ENCODE data around the gene SRGAP2B.
"Not testable (repeated sequence)": the region's sequence is repeated elsewhere in the genome, so short reads cannot be mapped to it uniquely, and the experiment has no call there.

Gene SRGAP2B

GRCh38 chr1:144992915-144993314, 102.2 kb downstream of the SRGAP2B start:
- DNase-seq = not testable (repeated sequence)

- not testable (repeated sequence) for DNase-seq
Measured at GRCh38 chr1:144990611-144991010, 104.5 kb downstream of the SRGAP2B start.

- not testable (repeated sequence) for DNase-seq
Measured at GRCh38 chr1:144987131-144987530, 108.0 kb downstream of the SRGAP2B start.

- not testable (repeated sequence) for DNase-seq
Measured at GRCh38 chr1:144986171-144986860, 108.8 kb downstream of the SRGAP2B start.

DNA sequence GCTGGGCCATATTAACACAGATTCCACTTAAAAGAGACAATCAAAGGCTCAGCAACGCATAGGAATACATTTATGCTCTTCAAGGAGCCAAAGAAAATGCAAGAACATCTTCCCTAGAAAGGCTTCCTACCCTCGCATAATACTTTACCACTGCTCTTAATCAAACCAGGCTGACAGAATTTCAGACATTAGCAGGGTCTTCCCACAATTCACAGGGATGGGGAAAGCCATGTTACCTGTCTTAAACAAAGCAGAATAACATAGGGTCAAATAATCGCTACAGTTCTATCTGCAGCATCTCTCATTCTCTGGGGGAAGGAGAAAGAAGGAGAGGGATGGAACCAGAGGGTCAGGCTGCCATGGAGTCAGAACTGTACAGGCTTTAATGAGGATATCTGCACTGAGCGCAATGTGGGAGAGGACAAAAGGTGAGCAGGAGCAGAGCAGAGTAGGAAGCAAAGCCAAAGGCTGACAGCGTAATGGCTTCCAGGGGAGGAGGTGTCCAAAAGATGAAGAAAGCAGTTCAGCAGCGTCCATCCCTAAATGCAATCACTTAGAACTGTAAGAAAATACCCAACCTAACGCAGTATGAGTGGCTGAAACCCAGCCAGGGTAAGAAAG, 109.5 kb downstream of the SRGAP2B start:
- not testable (repeated sequence) for DNase-seq

- DNase-seq = not testable (repeated sequence)
Measured at GRCh38 chr1:144982802-144983525, 112.2 kb downstream of the SRGAP2B start.

DNA sequence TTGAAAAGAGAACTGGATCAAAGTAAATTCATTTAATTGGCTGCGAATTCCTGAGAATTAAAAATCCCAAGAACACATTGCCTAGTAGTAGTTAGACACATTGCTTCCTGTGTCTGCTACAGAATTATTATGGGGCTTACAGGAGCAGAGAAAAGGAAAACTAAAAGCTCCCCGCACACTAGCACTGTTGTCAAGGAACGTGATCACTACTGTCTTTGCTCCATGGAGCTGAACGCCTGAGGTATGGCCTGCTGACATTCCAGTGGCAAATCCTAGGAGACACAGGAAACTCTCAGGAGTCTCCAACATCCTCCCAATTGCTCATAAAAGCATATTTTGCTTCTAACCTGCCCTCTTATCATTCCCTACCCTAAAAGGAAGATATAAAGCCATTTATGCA, 114.0 kb downstream of the SRGAP2B start:
- DNase-seq = not testable (repeated sequence)

GRCh38 chr1:144979960-144980595, 115.0 kb downstream of the SRGAP2B start:
- not testable (repeated sequence) for DNase-seq

DNA sequence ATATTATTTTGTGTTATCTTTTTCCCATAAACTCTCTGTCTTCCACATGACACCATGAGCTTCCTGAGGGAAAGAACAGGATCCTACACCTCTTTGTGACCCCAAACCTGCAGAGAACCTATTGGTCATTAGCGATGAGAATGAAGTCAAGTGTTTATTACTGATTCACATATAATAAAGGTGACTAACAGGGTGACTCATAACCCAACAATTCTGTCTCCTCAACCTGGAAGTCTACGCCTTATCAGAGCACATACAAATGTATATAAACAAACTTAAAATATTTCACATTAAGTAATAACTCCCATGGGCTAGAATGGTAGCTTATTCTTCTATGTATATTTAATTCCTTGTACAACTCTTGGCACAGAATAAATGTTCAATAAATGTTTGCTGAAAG, 117.3 kb downstream of the SRGAP2B start:
- not testable (repeated sequence) for DNase-seq

GRCh38 chr1:144971936-144972335, 123.2 kb downstream of the SRGAP2B start:
- not testable (repeated sequence) for DNase-seq

- not testable (repeated sequence) for DNase-seq
Measured at GRCh38 chr1:144966488-144966887, 128.6 kb downstream of the SRGAP2B start.

DNA sequence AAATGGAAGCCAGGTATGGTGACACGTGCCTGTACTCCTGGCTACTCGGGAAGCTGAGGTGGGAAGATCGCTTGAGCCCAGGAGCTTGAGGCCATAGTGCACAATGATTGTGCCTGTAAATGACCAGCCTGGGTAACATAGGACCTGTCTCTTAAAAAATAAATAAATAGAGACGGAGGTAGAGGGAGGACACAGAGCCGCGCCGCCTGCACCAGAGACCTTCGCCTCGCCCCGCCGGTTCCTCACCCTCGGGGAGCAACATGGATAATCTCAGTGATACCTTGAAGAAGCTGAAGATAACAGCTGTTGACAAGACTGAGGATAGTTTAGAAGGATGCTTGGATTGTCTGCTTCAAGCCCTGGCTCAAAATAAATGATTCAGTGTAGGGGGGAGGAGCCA, 130.4 kb downstream of the SRGAP2B start:
- not testable (repeated sequence) for DNase-seq

- not testable (repeated sequence) for DNase-seq
Measured at GRCh38 chr1:144964186-144964585, 130.9 kb downstream of the SRGAP2B start.

DNA sequence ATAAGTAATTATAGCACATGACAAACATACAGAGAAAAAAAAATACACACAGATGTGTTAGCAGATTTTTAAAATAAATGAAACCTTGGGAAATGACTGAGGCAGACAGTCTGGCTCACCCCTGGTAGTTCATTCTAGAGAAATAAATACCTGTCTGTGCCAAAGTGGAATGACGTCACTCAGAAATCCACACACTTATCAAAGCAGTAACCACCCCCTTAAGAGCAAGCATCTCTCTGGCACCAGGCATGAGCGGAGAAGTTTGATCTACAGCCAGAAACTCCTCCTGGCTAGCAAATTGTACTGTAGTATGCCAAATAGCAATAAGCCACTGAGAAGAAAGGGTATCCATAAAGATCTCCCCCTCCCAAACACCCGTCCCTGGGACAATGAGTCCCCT, 131.6 kb downstream of the SRGAP2B start:
- not testable (repeated sequence) for DNase-seq

DNA sequence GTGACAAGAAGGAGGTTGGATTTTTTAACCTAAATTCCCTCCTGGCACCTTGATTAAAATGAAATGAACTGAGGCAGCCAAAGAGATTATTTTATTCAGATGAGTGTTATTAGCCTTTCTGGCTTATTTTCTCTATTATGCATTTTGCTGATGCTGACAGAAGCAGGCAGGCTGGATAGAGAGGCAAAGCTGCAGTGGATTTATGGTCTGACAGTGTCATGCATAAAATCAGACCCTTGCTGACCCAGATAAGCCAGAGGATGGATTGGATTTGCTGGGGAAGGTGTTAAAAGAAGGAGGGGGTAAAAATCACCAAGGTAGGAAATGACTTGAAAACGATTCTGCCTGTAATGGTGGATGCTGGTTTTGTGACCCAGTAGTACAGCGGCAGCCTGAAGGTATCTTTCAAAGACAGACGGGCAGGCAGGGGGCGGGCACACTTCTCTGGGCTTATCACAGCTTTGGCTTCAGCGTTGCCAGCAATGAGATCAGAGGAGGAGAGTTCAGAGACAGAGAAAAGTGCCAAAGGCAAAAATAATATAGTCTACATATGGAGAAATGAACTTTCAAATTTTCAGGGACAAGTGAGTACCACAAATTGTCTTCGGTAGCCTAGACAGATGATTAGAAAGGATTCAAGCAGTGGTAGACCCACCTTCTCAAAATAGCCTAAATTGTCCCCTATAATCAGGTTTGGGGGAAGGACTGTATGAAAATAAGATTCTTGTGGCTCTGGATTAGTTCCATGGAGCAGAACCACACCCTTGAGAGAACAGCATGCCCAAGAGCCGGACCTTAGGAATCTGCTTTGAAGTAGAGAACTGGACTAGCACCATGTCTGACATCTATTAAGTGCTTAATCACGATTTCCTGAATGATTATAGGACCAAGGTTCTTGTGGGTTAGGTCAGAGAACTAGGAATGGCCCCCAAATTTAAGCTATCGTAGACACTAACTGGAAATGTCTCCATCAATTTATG, 133.2 kb downstream of the SRGAP2B start:
- DNase-seq = not testable (repeated sequence)

DNA sequence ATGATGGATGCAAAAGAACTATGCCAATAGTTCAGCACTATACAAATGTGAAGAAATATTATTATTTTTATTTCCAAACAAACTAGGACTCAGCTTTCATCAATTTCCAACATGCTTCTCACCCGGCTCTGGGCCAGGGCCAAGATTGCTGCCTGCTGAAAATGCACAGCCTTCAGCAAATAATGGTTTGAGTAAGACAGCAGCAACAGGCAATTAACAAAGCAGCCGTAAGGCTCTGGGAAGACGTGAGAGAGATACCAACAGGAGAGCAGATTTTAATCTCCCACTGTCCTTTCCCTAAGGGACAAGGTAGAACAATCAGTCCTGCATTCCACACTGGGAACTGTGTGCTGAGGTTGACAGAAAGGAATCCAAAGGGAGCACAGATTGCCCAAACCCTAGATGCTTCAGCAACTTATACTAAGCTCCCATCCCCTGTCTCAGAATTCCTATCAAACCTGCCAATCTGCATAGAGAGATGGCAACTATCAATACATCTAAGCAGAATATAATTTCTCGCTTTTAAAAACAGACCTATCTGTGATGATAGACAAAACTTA, 134.1 kb downstream of the SRGAP2B start:
- not testable (repeated sequence) for DNase-seq

DNA sequence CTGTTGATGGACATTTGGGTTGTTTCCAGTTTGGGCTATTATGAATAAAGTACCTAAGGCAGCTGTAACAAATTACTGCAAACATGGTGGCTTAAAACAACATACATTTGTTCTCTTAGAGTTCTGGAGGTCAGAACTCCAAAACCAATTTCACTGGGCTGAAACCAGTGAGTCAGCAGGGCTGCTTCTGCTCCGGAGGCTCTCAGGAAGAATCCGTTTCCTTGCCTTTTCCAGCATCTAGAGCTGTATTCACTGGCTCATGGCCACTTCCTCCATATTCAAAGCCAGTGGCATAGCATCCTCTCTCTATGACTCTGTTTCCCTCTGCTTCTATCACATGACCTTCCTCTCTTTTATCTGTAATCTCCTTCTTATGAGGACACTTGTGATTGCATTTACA, 146.7 kb downstream of the SRGAP2B start:
- not testable (repeated sequence) for DNase-seq

GRCh38 chr1:144947495-144947894, 147.6 kb downstream of the SRGAP2B start:
- not testable (repeated sequence) for DNase-seq

- DNase-seq = not testable (repeated sequence)
Measured at GRCh38 chr1:144946525-144947480, 148.3 kb downstream of the SRGAP2B start.

GRCh38 chr1:144941710-144942109, 153.4 kb downstream of the SRGAP2B start:
- not testable (repeated sequence) for DNase-seq
